NCI-H1436 (cell line): ENCODE measurements around the gene UNC5C.

ENCODE experiments used
- DNase-seq: peaks from one replicate; lab custom pipeline; 2025; lab: John Stamatoyannopoulos, UW

Gene UNC5C

DNA sequence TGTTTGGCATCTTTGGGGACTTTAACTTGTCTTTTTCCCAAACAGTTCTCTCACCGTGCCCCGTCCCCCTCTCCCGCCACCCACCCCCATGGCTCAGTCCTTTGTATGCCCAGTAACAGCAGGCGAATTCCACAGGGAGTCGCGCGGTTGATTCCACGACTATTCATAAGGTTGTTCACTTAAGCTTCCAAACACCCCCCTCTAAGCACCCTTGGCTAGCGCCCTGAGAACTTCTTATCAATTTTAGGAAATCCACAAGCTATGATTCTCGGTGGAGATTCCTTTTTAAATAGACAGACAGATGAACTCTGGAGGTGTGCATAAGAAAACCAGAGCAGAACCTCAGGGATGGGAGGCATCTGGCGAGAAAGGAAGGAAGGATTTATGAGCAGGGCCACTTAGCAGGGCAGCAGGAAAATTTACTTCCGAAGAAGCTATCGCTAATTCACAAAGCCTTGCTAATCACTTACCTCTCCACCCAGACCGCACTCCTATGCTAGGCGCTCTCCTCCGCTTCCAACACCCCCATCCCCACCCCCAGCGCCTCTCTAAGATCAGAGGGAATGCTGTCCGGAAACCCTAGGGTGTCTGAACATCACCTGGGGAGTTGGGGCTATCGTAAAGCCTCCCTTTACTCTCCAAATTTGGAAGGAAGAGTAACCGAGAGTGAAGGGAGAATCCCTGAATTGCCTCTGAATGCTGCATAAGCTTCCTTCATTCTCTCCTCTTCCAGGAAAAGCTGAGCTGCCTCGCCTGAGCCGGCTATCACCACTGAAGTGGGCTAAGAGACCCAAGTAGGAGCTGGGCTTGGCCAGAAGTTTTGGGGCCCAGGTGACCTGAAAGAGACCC lies 1.7 kb downstream of the UNC5C start:
- no peak for DNase-seq

DNA sequence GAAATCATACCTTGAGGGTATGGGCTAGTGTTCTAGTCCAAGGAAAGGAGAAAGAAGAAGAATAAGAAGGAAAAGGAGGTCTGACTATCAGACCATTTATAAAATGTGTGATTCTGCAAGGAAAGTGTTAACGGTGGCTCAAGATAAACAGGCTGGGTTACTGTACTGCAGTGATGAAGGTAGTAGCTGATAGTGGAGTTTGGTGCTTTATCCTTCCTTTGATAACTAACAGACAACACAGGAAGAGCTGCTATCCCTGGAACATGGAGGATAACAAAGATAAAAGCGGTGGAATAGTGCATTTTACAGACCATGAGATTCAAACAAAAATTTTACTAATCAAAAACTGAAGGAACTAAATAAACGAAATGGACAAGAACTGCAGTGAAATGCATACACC lies 2.6 kb downstream of the UNC5C start:
- DNase-seq: no peak

DNA sequence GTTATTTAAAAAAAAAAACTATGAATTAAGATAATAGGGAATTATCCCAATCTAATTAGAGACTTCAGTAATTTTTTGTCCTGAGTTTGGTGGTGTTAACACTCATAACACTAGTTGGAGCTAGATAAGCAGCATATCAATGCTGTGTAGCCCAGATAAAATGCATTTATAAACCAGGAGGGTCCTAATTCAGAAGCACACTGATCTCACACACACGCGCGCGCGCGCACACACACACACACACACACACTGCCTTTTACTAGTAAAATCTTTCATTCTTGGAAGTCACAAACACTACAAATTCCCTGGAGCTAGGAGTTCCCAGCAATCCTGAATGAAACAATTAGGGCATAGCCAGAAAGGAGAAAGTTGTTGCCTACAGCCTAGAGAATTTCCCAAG lies 3.2 kb downstream of the UNC5C start:
- DNase-seq: no peak

DNA sequence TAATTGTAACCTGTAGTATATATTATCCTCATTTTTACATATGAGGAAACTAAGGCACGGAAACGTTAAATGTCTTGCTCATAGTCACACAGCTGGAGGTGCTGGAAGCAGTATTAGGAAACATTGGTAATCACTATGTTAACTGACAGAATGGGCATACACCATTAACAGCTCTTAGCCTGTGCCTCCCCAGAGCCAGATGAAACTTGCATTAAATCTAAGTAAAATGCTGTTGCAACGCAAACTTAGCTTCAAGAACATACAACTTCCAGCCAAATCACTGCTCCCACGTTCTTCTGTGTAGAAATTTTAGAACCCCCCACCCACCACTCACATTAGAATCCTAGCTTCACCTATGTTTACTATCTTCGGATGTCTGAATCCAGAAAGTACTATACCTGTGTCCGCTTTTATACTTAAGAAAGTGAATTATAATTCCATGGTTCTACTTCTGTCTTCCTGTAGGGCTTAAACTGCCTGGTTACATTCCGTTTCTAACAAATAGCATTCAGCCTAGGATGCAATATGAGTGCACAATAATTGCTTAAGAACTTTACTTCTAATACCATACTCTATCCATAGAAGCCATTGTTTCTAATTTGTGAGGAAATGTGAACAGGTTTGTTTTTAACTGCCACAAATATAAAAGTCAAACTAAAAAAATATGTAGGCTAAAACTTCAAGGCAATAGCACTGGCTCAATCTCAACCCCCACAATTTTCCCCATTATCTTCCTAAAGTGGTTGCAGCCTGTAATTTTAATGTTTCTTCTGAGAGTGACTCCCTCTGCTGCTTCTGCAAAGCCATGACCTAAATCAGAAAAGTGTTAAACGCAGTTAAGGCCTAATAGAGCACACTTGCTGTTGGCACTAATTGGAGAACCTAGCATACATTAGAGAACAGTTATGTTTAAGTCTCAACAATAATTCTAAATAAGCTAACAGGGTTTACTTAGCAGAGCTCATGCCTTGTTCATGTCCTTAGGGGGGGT lies 4.4 kb downstream of the UNC5C start:
- DNase-seq: no peak

DNA sequence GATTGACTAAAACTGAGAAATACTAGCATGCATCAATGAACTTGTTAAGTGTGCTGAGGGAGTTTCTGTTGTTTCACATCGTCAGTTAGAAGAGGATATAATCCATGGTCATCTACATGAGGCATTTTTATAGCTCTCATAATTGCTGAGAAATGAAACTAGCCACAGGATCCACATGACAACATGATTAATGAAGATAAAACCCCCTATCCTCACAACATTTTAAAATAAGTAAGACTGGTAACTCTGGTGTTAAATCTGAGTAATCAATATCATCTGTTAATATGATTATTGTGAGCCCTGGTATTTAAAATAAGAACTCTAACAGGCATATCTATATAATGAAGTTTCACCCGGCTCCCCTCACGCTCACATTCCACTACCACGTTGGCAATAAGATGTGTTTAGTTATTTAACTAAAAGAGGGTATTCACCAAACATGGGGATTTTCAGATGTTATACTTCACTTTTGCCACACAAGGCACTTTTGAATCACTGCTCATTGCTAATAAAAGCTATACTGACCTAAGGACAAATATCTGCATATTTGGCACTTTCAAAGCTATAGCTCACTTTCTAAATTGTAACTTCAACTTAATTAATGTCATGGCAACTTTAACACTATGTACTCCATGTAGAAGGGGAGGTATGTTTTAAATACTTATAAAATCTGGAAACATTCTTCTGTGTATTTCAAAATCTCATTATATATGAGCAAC lies 6.7 kb downstream of the UNC5C start:
- DNase-seq: no peak

DNA sequence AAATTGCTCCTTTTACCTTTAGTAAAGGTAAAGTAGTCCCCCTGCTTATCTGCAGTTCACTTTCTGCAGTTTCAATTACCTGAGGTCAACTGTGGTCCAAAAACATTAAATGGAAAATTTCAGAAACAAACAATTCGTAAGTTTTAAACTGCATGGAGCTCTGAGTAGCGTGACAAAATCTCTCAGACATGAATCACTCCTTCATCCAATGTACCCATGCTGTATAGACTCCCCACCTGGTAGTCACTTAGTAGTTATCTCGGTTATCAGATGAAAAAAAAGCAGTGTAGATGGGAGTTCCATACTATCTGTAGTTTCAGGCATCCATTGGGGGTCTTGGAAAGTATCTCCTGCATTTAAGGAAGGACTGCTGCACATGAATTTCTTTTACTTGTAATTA lies 7.7 kb downstream of the UNC5C start:
- DNase-seq: no peak

DNA sequence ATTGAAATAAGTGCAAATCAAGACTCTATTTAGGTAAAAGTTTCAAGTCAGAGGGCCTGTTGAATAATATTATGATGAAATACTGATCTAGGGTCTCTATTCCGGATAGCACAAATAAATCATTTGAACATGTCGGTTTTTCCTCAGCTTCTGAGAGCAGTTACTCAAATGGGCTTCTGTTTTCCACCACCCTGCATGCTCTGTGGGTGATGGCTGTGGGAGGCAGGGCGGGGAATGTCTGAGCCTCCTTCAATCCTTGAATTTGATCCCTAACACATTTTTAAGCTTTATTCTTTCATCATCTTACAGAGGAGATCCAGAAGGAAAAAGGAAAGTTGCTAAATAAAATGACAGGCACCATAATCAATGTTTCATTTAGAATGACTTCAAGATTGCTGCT lies 8.5 kb downstream of the UNC5C start:
- no peak for DNase-seq

DNA sequence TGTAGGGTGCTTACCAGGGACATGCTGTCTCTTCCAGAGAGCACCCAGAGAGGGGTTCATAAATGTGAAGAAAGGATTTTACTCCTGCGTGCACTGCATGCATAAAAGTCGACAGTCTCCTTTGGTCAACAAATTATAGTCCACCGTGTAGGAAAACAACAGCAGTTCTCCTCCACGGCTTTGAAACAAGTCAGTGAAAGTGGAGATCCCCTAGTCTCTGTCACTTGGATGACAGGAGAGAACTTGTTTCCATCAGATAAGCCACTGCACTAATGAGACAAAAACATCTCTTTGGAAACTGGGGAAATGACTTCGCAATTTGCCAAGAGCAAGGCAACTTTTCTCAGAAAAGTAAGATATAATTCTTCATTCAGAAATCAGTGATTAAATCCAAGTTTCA lies 9.7 kb downstream of the UNC5C start:
- no peak for DNase-seq

DNA sequence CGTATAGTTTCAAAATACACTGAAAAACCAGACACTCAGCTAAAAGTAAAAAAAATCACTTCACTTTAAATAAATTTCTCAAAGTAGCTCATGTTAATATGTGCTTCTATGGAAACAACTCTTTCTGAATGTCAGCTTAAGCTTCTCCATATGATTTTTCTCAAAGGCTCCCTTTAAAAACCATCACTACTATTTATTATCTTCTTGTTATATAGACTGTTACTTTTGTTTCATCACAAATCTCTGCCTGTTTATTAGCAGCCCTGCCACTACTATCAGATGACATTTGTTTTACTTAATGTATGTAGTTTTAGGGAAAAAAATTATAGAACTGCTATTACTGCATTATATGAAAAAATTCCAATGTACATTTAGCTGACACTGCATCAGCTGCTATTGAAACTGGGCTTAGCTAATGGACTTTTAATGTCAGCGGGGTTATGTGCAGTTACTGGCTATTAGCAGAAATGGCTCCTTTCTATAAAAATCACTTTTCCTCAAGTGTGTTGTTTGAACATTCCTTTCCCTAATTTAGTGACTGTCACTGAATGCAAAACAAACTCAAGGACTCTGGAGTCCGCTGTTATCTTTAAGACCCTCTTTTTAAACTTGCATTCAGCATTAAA lies 10.8 kb downstream of the UNC5C start:
- no peak for DNase-seq

DNA sequence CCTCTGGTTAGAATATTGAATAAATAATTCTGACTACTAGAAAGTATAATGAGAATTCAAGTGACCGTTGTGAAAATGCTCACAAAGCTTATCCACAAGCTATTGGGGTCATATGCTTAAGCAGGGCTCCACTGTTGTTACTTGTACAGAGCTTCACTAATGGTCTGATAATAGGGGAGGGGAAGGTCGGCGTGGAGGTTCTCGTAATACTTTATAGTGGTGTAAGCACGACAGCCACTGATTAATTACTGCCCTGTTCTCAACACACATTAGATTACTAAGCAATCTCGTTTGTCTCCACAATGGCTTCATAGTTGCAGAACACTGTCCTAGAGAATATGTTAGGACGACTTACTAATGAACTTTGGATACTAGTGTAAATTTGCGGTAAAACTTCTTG lies 11.6 kb downstream of the UNC5C start:
- DNase-seq: no peak

DNA sequence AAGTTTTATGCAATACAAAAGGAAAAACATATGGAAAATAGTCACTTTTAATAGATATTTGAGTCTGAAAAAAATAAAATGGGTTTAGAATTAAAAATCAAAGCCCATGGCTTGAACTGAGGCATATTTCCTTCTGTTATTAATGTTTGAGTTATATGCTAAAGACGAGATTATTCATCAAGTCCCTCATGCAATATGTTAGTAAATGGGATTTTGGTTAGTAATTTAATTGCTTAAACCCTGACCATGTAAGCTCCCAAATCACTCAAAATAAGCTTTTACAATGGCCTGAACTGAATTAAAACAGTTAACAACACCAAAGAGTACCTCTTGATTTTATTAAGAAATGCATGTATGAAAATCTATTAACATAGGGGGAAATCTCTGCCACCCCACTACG lies 12.1 kb downstream of the UNC5C start:
- no peak for DNase-seq

DNA sequence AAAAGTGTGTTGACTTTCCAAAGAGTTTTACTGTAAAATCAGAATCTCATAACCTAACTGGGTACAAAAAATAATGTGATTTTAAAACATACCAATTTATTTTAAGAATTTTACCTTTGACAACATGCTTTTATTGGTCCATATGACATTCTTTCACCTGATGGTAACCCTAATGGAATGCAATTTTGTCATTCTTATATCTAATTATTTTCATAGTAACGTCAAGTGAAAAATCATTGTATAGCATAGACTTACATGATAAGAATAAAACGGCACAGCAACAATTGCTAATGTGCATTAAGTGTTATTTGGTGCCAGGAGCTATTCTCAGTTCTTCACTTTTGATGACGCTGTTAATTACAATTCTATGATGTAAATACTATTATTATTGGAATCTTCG lies 13.6 kb downstream of the UNC5C start:
- no peak for DNase-seq

DNA sequence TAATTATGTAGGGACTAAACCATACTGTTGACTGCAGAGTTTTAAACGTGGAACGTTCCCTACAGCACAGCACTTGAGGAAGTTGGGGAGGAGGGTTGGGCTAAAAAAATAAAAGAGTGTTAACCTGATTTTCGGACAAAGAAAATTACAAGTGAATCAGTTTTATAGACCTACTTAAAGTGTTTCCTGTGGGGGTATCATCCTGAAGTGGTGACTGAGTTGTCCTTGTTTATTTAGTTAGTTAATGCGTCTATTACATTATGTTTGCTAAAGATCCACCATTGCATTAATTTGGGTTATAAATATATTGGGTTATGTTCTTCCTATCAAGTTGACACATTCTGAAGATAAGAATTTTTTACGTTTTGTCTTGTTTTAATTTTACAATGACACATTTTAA lies 14.7 kb downstream of the UNC5C start:
- no peak for DNase-seq

DNA sequence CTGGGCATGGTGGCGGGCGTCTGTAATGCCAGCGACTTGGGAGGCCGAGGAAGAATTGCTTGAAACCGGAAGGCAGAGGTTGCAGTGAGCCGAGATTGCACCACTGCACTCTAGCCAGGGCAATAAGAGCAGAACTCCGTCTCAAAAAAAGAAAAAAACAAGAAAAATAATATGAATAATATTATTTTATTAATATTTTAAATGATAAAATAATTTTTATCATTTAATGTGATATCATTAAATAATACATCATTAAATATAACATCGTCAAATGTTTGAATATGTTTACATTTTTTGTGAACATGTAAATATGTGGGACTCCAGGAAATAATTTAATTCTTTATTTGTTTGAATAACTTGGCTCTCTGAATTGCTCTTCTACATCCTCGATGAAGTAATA lies 15.5 kb downstream of the UNC5C start:
- DNase-seq: no peak

DNA sequence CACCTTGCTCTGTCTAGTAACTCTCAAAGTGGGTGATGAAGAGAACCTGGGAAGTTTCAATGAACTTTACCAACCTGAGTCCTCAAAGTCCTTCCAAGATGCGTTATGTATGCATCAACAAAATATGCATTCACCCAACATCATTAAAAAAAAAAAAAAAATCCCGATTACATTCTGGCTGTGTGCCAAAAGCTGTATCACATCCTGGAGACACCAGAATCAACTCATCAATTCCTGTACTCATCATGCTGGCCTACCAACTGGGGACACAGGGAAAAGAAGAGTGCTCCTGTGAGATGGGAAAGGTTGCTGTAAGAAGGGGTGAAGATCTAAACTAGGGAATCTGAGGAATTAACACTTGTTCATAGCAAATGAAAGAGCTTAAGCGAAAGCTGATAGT lies 16.5 kb downstream of the UNC5C start:
- no peak for DNase-seq

DNA sequence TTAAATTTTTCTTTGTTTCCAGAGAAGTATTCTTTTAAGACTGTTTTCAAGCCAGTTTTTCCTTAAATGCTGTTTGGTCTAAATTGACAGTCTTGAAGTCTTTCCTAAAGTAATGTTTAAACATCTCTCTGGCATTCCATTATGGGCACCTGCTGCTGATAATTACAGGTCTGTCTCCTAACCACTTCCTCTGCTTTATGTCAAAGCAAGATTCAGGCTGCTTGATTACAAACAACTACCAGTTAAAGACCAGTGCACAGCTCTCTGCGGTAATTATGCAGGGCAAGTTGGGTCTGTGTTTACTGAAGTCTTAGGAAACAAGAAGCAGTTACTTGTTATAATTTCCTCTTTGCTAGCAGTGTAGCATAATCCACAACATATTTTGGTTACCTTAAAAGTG lies 17.6 kb downstream of the UNC5C start:
- DNase-seq: no peak

DNA sequence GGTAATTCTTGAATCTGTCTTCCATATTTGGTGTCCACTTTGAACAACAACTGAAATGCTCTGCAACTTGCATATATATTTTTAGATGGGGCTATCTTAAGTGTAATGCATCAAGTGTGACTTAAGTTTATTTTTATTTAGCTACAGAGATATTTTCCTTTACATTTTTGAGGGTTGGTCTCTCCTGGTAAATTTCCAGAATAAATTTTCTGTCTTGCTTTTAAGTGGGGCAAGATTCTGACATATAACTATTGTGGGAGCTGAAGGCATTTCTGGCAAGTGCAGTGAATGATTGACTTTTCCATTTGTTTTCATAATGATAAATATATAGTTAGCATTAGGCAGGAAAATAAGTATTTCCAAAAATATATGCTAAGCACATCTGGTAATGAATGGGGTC lies 18.8 kb downstream of the UNC5C start:
- DNase-seq: no peak

DNA sequence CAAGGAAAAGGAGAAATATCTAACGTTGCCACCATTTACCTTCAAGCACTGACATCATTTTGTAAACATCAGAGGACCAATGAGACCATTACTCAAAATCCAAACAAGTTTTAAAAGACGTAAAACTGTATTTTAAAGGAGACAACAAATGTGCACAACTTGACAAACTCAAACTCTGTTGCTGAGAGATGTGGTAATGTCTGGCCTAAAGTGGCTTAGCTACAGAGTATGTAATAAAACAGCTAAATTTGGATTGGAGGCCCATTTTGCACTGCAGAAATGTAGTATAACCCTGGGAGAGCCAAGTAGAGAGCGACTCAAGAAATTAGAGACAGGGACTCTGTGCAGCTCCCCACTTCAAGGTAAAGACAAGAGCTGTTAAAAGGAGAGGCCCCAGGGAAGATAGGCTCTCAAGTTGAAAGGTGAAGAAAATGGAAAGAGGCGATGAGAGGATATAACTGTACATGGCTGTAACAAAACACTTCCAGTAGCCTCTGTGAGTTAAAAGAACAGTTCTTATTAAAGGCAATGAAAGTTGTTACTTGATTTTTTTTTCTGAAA lies 20.3 kb downstream of the UNC5C start:
- no peak for DNase-seq

DNA sequence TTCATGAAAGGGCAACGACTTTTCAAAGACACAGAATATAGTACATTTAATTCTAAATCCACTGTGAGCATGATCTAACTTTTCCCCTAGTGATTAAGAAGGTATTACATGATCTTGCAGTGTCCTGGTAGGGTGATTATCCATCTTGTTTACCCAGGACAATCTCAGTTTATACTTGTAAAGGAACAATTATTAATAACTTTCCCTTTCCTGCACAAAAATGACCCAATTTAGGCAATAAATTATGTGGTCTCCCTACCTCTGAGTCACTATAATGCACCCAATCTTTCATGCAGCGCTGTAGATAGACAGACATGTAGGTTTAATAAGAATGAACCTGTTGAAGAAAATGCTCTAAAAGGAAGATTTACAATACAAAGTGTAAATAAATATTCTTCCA lies 22.7 kb downstream of the UNC5C start:
- no peak for DNase-seq

DNA sequence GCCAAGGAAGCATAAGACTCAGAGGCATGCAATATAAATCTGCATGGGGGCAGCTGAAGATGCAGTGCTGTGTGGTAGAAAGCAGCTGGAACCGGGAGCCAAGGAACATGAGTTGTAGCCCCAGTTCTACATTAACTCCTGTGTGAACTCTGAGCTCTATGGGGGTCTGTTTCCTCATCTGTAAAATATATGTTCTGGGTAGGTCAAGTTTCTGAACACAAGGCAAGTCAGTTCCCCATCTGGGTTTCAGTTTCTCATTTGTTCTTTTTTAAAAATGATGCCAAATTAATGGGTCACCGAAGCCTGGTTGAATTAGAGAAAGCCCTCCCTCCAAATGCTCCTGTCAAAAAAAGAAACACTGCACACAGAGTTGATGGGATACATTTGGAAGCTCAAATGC lies 24.0 kb downstream of the UNC5C start:
- no peak for DNase-seq

DNA sequence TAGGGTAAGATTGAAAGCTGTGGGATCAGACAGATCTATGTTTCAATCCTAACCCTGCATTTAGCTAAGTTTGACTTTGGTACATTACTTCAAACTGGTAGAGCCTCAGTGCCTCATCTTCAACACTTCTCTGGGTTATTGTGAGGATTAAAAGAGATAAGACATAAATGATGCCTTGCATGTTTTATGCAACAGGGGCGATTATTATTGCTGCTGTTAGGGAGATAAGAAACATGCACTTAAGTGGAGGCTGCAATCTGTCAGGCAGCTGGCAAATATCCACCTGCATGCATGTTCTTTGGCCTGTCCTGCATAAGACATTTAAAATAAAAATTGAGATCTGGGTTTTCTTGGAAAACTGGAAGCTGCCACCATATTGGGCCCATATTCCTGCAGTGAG lies 24.6 kb downstream of the UNC5C start:
- DNase-seq: no peak
